GM13976 (cell line): ENCODE results near the gene ADO.

Source experiments
- DNase-seq: peaks from one replicate; pipeline ENCODE4 v3.0.0; 2012; ENCODE audit warnings: low spot score
- in situ Hi-C: fragments of 300-500 bp; cut with MboI; formaldehyde crosslinking; loops from one replicate; pipeline ENCODE4 v1.12.0; 2022; ENCODE audit warnings: low sequenced_read_pairs, mixed read lengths, inconsistent platforms; ENCODE audit not compliant: unreplicated experiment
- TF ChIP-seq, protein P1 (sequence below): IDR thresholded peaks from 2 replicates; pipeline ENCODE4 v1.5.1; 2012; ENCODE audit warnings: borderline replicate concordance, mild to moderate bottlenecking; ENCODE audit not compliant: insufficient read depth; ENCODE audit errors: extremely low read depth, missing control alignments, control extremely low read depth

The ADO gene

DNA sequence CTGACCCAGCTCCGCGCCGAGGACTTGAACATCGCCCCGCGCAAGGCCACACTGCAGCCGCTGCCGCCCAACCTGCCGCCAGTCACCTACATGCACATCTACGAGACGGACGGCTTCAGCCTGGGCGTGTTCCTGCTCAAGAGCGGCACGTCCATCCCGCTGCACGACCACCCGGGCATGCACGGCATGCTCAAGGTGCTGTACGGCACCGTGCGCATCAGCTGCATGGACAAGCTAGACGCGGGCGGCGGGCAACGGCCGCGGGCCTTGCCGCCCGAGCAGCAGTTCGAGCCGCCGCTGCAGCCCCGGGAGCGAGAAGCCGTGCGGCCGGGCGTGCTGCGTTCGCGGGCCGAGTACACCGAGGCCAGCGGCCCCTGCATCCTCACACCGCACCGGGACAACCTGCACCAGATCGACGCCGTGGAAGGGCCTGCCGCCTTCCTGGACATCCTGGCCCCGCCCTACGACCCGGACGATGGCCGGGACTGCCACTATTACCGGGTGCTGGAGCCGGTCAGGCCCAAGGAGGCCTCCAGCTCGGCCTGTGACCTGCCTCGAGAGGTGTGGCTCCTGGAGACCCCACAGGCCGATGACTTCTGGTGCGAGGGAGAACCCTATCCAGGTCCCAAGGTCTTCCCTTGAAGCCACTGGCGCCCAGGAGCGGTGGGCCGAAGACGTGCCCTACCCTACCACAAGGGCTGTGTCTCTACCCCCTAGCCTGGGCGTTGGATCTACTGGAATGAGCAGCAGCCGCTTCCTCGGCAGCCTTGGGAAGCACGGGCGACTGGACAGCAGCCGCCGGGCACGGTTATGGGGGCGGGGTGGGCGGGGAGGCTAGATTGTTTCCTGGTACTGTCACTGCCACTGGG lies 945 bp downstream of the ADO start:
- DNase-seq: peak; percentile 44
- TF ChIP-seq, protein P1, sequence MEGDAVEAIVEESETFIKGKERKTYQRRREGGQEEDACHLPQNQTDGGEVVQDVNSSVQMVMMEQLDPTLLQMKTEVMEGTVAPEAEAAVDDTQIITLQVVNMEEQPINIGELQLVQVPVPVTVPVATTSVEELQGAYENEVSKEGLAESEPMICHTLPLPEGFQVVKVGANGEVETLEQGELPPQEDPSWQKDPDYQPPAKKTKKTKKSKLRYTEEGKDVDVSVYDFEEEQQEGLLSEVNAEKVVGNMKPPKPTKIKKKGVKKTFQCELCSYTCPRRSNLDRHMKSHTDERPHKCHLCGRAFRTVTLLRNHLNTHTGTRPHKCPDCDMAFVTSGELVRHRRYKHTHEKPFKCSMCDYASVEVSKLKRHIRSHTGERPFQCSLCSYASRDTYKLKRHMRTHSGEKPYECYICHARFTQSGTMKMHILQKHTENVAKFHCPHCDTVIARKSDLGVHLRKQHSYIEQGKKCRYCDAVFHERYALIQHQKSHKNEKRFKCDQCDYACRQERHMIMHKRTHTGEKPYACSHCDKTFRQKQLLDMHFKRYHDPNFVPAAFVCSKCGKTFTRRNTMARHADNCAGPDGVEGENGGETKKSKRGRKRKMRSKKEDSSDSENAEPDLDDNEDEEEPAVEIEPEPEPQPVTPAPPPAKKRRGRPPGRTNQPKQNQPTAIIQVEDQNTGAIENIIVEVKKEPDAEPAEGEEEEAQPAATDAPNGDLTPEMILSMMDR: no peak
- in situ Hi-C loops: loop anchor here (5.0 kb wide), 1 partner anchor 188 kb away; no protein-coding TSS in a partner anchor

DNA sequence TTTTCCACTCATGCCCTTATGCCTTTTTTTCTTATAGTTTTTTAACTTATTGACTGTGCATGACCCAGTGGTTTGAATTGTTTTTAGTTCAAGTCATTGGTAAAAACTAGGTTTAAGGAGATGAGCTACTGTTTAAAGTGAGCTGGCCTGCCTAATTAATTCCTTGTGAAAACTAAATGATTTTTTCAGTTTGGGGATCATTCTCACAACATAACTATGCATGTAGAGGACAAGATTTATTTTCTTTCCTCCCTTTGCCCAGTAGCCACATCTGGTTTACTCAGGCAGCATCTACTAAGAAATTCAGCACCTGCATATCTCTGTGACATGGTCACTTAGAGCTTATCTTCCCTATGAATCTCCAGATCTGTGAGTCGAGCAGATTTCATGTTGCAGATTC lies 1.7 kb downstream of the ADO start:
- TF ChIP-seq, protein P1: no peak
- DNase-seq: no peak
- in situ Hi-C loops: loop anchor here (5.0 kb wide), 1 partner anchor 189 kb away; no protein-coding TSS in a partner anchor

DNA sequence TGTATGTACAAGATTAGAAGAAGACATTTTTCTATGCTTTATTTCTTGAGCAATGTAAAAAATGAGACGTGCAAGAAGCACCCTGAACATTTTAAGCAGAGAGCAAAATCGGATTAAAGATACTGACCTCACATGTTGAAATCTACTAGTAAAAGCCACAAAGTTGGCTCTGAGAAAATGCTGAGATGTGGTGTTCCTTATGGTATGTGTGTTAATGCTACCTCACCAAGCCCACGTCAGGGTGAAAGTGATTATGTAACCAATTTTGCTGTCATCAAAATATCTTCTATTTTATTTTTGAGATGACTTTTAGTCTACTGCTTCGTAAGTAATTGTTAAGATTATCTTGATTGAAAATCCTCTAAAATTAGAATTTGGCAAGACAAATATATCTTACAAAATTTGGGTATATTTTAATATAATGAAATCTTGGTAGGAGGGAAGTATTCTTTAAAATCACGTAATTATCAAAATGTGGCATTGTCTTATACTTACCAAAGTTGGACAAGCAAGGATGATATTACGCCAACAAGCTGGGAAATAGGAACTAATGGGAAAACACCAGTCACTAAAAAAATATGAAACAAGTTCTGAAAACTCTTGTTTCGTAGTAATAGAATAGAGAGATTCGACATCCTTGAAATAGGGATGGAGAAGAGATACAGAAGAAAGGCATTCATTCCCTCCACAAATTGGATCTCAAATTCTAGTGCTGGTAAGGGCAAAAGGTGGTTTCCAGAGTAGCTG lies 5.8 kb downstream of the ADO start:
- no peak for DNase-seq
- TF ChIP-seq, protein P1: no peak
- in situ Hi-C loops: no loop called here

DNA sequence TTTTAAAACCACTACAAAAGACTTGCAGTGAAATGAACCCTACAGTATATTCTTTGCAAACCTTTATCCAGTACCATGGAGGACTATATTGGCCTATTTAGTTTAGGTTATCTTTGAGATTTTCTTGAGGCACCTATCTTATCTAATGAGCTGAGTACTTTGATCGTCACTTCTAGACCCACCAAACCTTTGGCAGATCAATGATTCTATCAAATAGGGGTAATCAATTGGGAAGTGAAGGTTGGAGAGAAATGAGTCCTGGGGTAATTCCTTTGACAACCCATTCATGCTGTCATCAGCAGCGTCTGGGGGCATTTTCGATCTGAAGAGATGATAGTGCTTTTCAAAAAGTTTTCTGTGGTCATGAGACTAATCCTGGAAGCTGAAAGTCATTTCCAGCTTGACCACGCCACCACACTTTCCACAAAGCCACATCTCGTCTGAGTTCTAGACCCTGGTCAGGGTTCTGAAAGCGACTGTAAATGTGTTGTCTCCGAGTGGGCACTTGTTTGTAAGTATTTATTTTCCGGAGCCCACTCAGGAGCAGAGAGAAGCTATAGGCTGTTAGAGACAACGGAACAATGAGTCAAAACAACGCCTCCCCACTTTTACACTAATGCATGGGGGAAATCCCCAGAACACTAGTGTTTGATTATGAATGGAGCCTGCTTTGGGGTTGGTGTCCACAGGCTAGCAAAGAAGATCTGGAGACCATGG lies 6.8 kb downstream of the ADO start:
- peak; percentile 80 for DNase-seq
- TF ChIP-seq, protein P1: no peak
- in situ Hi-C loops: no loop called here

DNA sequence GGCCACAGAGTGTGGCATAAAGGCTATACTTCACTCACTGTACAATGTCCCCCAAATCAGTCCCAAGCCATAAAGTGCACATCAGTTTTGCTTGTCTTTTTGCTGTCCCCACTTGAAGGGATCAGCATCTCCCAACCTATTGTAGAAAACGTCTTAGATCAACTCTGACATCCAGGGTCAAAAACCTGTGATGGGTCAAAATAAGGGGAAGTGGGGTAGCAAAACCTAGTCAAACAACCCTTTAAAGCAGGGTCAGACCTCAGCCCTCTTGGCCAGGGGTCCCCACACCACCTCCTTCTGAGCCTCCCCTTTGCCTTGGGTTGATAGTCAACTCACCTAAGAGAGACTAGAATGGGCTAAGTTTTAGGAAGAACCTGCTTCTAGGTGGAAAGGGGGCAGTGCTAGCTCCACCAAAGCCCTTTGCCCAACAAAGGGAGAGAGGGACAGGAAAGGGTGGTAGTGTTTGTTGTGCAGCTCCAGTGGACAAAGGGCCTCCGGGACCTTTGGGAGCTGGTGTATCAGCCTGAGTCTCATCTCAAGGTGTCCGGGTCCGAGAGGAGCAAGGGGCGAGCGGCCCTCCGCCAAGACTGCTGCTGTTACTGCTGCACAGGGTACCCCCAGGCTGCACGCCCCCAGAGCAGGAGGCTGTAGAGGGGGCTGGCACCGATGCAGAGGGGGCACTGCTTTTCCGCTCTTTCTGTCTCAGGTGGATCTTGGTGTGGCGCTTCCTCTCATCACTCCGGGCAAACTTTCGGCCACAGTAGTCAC lies 8.3 kb downstream of the ADO start:
- in situ Hi-C loops: no loop called here
- TF ChIP-seq, protein P1: no peak
- DNase-seq: no peak
